Effector memory CD4-positive, alpha-beta T cell (primary cell): ENCODE results near the gene ATRN.

ENCODE experiments used
- DNase-seq, 3 donors: peaks; one replicate each; pipeline ENCODE4 v3.0.0-alpha.2; 2020
- H3K27ac ChIP-seq: 2 replicates; pipeline ENCODE4 v1.7.0; 2013; ENCODE audit warnings: mild to moderate bottlenecking, low read length, moderate library complexity; ENCODE audit not compliant: insufficient read depth, poor library complexity, severe bottlenecking
- H3K27me3 ChIP-seq: replicated peaks from 2 replicates; pipeline ENCODE4 v1.7.0; 2013; ENCODE audit warnings: mild to moderate bottlenecking, low read length; ENCODE audit not compliant: insufficient read depth, control insufficient read depth, poor library complexity, severe bottlenecking
- H3K36me3 ChIP-seq: 2 replicates; pipeline ENCODE4 v1.7.0; 2013; ENCODE audit warnings: mild to moderate bottlenecking, low read length, moderate library complexity; ENCODE audit not compliant: control insufficient read depth, insufficient read depth
- H3K4me1 ChIP-seq: 2 replicates; pipeline ENCODE4 v1.7.0; 2013; ENCODE audit warnings: low read length, mild to moderate bottlenecking; ENCODE audit not compliant: control insufficient read depth, insufficient read depth, poor library complexity, severe bottlenecking
- H3K4me3 ChIP-seq: 2 replicates; pipeline ENCODE4 v1.7.0; 2013; ENCODE audit warnings: low read length, low read depth, mild to moderate bottlenecking; ENCODE audit not compliant: insufficient read depth, poor library complexity, severe bottlenecking
- H3K9me3 ChIP-seq: 2 replicates; pipeline ENCODE4 v1.7.0; 2013; ENCODE audit warnings: mild to moderate bottlenecking, low read length, moderate library complexity; ENCODE audit not compliant: control insufficient read depth

ATRN gene

GRCh38 chr20:3689978-3690377, 219.2 kb downstream of the ATRN start:
- H3K27ac ChIP-seq: no peak overlapping the region
- no peak overlapping the region for H3K4me3 ChIP-seq
- H3K36me3 ChIP-seq: no peaks in the 10 kb centered on the region
- H3K4me1 ChIP-seq: no peaks in the 10 kb centered on the region
- no peaks in the 10 kb centered on the region for H3K27me3 ChIP-seq
- H3K9me3 ChIP-seq: no peaks in the 10 kb centered on the region
- no peak for DNase-seq

GRCh38 chr20:3690413-3690812, 219.6 kb downstream of the ATRN start:
- no peak overlapping the region for H3K4me3 ChIP-seq
- H3K27me3 ChIP-seq: no peaks in the 10 kb centered on the region
- H3K36me3 ChIP-seq: no peaks in the 10 kb centered on the region
- no peaks in the 10 kb centered on the region for H3K9me3 ChIP-seq
- DNase-seq: no peak
- H3K27ac ChIP-seq: no peak overlapping the region
- no peaks in the 10 kb centered on the region for H3K4me1 ChIP-seq

- Histone ChIP-seq H3K27me3 (no peaks in the 10 kb centered on the region), H3K4me1 (no peaks in the 10 kb centered on the region), H3K9me3 (no peaks in the 10 kb centered on the region), H3K4me3 (no peak overlapping the region), H3K36me3 (no peaks in the 10 kb centered on the region), H3K27ac (no peak overlapping the region)
- DNase-seq: no peak
These were observed 220.5 kb downstream of the ATRN start for GRCh38 chr20:3691306-3691705.

- no peaks in the 10 kb centered on the region for H3K9me3 ChIP-seq
- DNase-seq: no peak
- H3K27ac ChIP-seq: no peak overlapping the region
- no peaks in the 10 kb centered on the region for H3K27me3 ChIP-seq
- H3K4me1 ChIP-seq: no peaks in the 10 kb centered on the region
- H3K4me3 ChIP-seq: no peak overlapping the region
- H3K36me3 ChIP-seq: no peaks in the 10 kb centered on the region
These were observed 221.1 kb downstream of the ATRN start for GRCh38 chr20:3691897-3692296.

- H3K4me1 ChIP-seq: no peaks in the 10 kb centered on the region
- no peaks in the 10 kb centered on the region for H3K36me3 ChIP-seq
- no peak overlapping the region for H3K4me3 ChIP-seq
These were observed 222.0 kb downstream of the ATRN start for GRCh38 chr20:3692706-3693294.

GRCh38 chr20:3693376-3693775, 222.6 kb downstream of the ATRN start:
- no peaks in the 10 kb centered on the region for H3K36me3 ChIP-seq
- DNase-seq: no peak
- no peaks in the 10 kb centered on the region for H3K9me3 ChIP-seq
- no peaks in the 10 kb centered on the region for H3K27me3 ChIP-seq
- no peak overlapping the region for H3K27ac ChIP-seq
- H3K4me1 ChIP-seq: no peaks in the 10 kb centered on the region
- no peak overlapping the region for H3K4me3 ChIP-seq

More at GRCh38 chr20:3692706-3693294, 222.0 kb downstream of the ATRN start:
- no peak for DNase-seq
- Histone ChIP-seq H3K27ac (no peak overlapping the region), H3K9me3 (no peaks in the 10 kb centered on the region), H3K27me3 (no peaks in the 10 kb centered on the region)

- Histone ChIP-seq H3K36me3 (no peaks in the 10 kb centered on the region), H3K9me3 (no peaks in the 10 kb centered on the region), H3K27me3 (no peaks in the 10 kb centered on the region), H3K4me1 (no peaks in the 10 kb centered on the region), H3K4me3 (no peak overlapping the region), H3K27ac (no peak overlapping the region)
- no peak for DNase-seq
These were observed 224.0 kb downstream of the ATRN start for GRCh38 chr20:3694864-3695263.

GRCh38 chr20:3696200-3696599, 225.4 kb downstream of the ATRN start:
- Histone ChIP-seq H3K9me3 (no peaks in the 10 kb centered on the region), H3K27me3 (no peaks in the 10 kb centered on the region), H3K27ac (no peak overlapping the region), H3K36me3 (no peaks in the 10 kb centered on the region), H3K4me3 (no peak overlapping the region), H3K4me1 (no peaks in the 10 kb centered on the region)
- no peak for DNase-seq

- Histone ChIP-seq H3K9me3 (no peaks in the 10 kb centered on the region), H3K27me3 (no peaks in the 10 kb centered on the region), H3K27ac (no peak overlapping the region), H3K4me1 (no peaks in the 10 kb centered on the region), H3K4me3 (no peak overlapping the region), H3K36me3 (no peaks in the 10 kb centered on the region)
- no peak for DNase-seq
These were observed 226.1 kb downstream of the ATRN start for GRCh38 chr20:3696745-3697587.

GRCh38 chr20:3697588-3698305, 226.9 kb downstream of the ATRN start:
- H3K27ac ChIP-seq: no peak overlapping the region
- H3K27me3 ChIP-seq: no peaks in the 10 kb centered on the region
- H3K36me3 ChIP-seq: no peaks in the 10 kb centered on the region
- H3K4me3 ChIP-seq: no peak overlapping the region
- H3K9me3 ChIP-seq: no peaks in the 10 kb centered on the region
- no peak for DNase-seq
- no peaks in the 10 kb centered on the region for H3K4me1 ChIP-seq
